ENCODE data around the gene IRGQ.

DNA sequence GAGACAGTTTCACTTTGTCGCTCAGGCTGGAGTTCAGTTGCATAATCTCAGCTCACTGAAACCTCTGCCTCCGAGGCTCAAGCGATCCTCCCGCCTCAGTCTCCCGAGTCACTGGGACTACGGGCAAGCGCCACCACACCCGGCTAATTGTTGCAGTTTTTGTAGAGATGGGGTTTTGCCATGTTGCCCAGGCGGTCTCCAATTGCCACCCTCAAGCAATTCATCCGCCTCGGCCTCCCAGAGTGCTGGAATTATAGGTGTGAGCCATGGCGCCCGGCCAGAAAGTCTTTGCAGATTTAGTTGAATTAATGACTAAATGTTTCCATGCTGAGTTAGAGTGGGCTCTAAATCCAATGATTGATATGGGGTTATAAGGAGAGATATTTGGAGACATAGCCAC, 48.2 kb upstream of the IRGQ start:
- TF ChIP-seq, protein P1, sequence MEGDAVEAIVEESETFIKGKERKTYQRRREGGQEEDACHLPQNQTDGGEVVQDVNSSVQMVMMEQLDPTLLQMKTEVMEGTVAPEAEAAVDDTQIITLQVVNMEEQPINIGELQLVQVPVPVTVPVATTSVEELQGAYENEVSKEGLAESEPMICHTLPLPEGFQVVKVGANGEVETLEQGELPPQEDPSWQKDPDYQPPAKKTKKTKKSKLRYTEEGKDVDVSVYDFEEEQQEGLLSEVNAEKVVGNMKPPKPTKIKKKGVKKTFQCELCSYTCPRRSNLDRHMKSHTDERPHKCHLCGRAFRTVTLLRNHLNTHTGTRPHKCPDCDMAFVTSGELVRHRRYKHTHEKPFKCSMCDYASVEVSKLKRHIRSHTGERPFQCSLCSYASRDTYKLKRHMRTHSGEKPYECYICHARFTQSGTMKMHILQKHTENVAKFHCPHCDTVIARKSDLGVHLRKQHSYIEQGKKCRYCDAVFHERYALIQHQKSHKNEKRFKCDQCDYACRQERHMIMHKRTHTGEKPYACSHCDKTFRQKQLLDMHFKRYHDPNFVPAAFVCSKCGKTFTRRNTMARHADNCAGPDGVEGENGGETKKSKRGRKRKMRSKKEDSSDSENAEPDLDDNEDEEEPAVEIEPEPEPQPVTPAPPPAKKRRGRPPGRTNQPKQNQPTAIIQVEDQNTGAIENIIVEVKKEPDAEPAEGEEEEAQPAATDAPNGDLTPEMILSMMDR (conservative IDR thresholded peaks at IDR 0.05) = no peak
- no peak for TF ChIP-seq EZH2 (IDR thresholded peaks at IDR 0.05; ENCODE audit: low read depth)

Data from PC-9 (cell line).